PFSK-1 (cell line): ENCODE measurements around the gene SIGLEC5.

ENCODE experiments used
- FOXP2 ChIP-seq: optimal IDR thresholded peaks from 2 replicates; pipeline ENCODE3; 2011; ENCODE audit warnings: borderline replicate concordance, control low read depth, inconsistent platforms; ENCODE audit not compliant: insufficient read depth; ENCODE audit errors: extremely low read length, extremely low read depth
- POLR2AphosphoS5 ChIP-seq: IDR thresholded peaks from 2 replicates; pipeline ENCODE4 v1.6.1; 2012; ENCODE audit warnings: low read depth, mild to moderate bottlenecking, control low read depth, low read length, moderate library complexity
- REST ChIP-seq, 2 experiments: IDR thresholded peaks; 2 replicates each; pipeline versions ENCODE4 v1.6.1 to v1.8.0; 2011 to 2012; ENCODE audit warnings: low read depth in 2 of 2, low read length in 2 of 2, control low read depth in 1 of 2, inconsistent platforms in 1 of 2, mild to moderate bottlenecking in 1 of 2, moderate library complexity in 1 of 2; ENCODE audit not compliant: insufficient read depth in 1 of 2
- SIN3A ChIP-seq: IDR thresholded peaks from 2 replicates; pipeline ENCODE4 v1.6.1; 2012; ENCODE audit warnings: mild to moderate bottlenecking, low read length, moderate library complexity, borderline replicate concordance; ENCODE audit not compliant: insufficient read depth
- TAF1 ChIP-seq: IDR thresholded peaks from 2 replicates; pipeline ENCODE4 v1.6.1; 2012; ENCODE audit warnings: low read length, control low read depth, borderline replicate concordance; ENCODE audit not compliant: insufficient read depth

SIGLEC5 gene

GRCh38 chr19:51590441-51590840 lies 39.8 kb downstream of the SIGLEC5 start:
- TF ChIP-seq FOXP2 (no peak), SIN3A (no peak), REST (IDR thresholded peaks at IDR 0.05; ENCODE audit: insufficient read depth in 1 of 2, low read depth in 2 of 2, low read length in 2 of 2) (no peak), TAF1 (no peak), POLR2AphosphoS5 (no peak)

- no peak for TF ChIP-seq POLR2AphosphoS5
- TF ChIP-seq SIN3A = no peak
- TF ChIP-seq TAF1 = no peak
- TF ChIP-seq REST (IDR thresholded peaks at IDR 0.05; ENCODE audit: insufficient read depth in 1 of 2, low read depth in 2 of 2, low read length in 2 of 2) = no peak
- no peak for TF ChIP-seq FOXP2
Measured at GRCh38 chr19:51589511-51589910, 40.7 kb downstream of the SIGLEC5 start.

- no peak for TF ChIP-seq TAF1
- TF ChIP-seq POLR2AphosphoS5 = no peak
- no peak for TF ChIP-seq SIN3A
- TF ChIP-seq FOXP2 = no peak
- no peak for TF ChIP-seq REST (IDR thresholded peaks at IDR 0.05; ENCODE audit: insufficient read depth in 1 of 2, low read depth in 2 of 2, low read length in 2 of 2)
Measured at GRCh38 chr19:51587264-51588191, 42.7 kb downstream of the SIGLEC5 start.

- TF ChIP-seq REST (IDR thresholded peaks at IDR 0.05; ENCODE audit: insufficient read depth in 1 of 2, low read depth in 2 of 2, low read length in 2 of 2) = no peak
- TF ChIP-seq FOXP2 = no peak
- TF ChIP-seq TAF1 = no peak
Measured at GRCh38 chr19:51586799-51587198, 43.4 kb downstream of the SIGLEC5 start.
